ENCODE measurements around the gene AHNAK. TPM values are rescaled to one million over a fixed set of nuclear protein-coding genes. Genes with fewer than 3 reads are reported as not detected.

AHNAK gene
- polyA plus RNA-seq, 1 donor: 359 TPM

Other genes with a start within 250 kb of the AHNAK start
- gene SCGB1D4, start 247.7 kb downstream of the AHNAK start, polyA plus RNA-seq (ENCODE audit: insufficient read length): not detected
- gene ASRGL1, start 209.4 kb downstream of the AHNAK start, polyA plus RNA-seq (ENCODE audit: insufficient read length): 3.5 TPM
- gene SCGB1A1, start 127.8 kb downstream of the AHNAK start, polyA plus RNA-seq (ENCODE audit: insufficient read length): not detected
- gene EEF1G, start 27.1 kb upstream of the AHNAK start, polyA plus RNA-seq (ENCODE audit: insufficient read length): 3,451 TPM
- gene TUT1, start 44.7 kb upstream of the AHNAK start, polyA plus RNA-seq (ENCODE audit: insufficient read length): 16.9 TPM
- gene MTA2, start 55.1 kb upstream of the AHNAK start, polyA plus RNA-seq (ENCODE audit: insufficient read length): 42.0 TPM
- gene EML3, start 66.0 kb upstream of the AHNAK start, polyA plus RNA-seq (ENCODE audit: insufficient read length): 20.7 TPM
- gene ROM1, start 66.5 kb upstream of the AHNAK start, polyA plus RNA-seq (ENCODE audit: insufficient read length): 0.90 TPM
- 21.4 TPM for gene B3GAT3, start 75.2 kb upstream of the AHNAK start, polyA plus RNA-seq (ENCODE audit: insufficient read length)
- 161 TPM for gene GANAB, start 99.8 kb upstream of the AHNAK start, polyA plus RNA-seq (ENCODE audit: insufficient read length)
- gene INTS5, start 106.5 kb upstream of the AHNAK start, polyA plus RNA-seq (ENCODE audit: insufficient read length): 13.3 TPM
- gene C11orf98, start 118.4 kb upstream of the AHNAK start, polyA plus RNA-seq (ENCODE audit: insufficient read length): 31.3 TPM
- gene CSKMT, start 118.5 kb upstream of the AHNAK start, polyA plus RNA-seq (ENCODE audit: insufficient read length): 3.3 TPM
- gene UQCC3, start 124.9 kb upstream of the AHNAK start, polyA plus RNA-seq (ENCODE audit: insufficient read length): 5.8 TPM
- gene LBHD1, start 125.5 kb upstream of the AHNAK start, polyA plus RNA-seq (ENCODE audit: insufficient read length): 7.1 TPM
- gene UBXN1, start 132.3 kb upstream of the AHNAK start, polyA plus RNA-seq (ENCODE audit: insufficient read length): 143 TPM
- gene LRRN4CL, start 142.7 kb upstream of the AHNAK start, polyA plus RNA-seq (ENCODE audit: insufficient read length): 14.2 TPM
- 20.8 TPM for gene BSCL2, start 160.6 kb upstream of the AHNAK start, polyA plus RNA-seq (ENCODE audit: insufficient read length)
- gene GNG3, start 160.9 kb upstream of the AHNAK start, polyA plus RNA-seq (ENCODE audit: insufficient read length): 0.61 TPM
- 43.6 TPM for gene HNRNPUL2, start 180.7 kb upstream of the AHNAK start, polyA plus RNA-seq (ENCODE audit: insufficient read length)
- gene TTC9C, start 181.7 kb upstream of the AHNAK start, polyA plus RNA-seq (ENCODE audit: insufficient read length): 28.3 TPM
- 4.0 TPM for gene ZBTB3, start 207.4 kb upstream of the AHNAK start, polyA plus RNA-seq (ENCODE audit: insufficient read length)
- 83.5 TPM for gene POLR2G, start 214.8 kb upstream of the AHNAK start, polyA plus RNA-seq (ENCODE audit: insufficient read length)
- gene TAF6L, start 224.6 kb upstream of the AHNAK start, polyA plus RNA-seq (ENCODE audit: insufficient read length): 20.3 TPM
- 29.2 TPM for gene TMEM179B, start 240.6 kb upstream of the AHNAK start, polyA plus RNA-seq (ENCODE audit: insufficient read length)
- 16.7 TPM for gene TMEM223, start 245.2 kb upstream of the AHNAK start, polyA plus RNA-seq (ENCODE audit: insufficient read length)

All from hindlimb muscle (tissue), 1 donor.